Midbrain (tissue), 1 donor: ENCODE data around the gene TUBGCP6.
"Not testable (repeated sequence)": the region's sequence is repeated elsewhere in the genome, so short reads cannot be mapped to it uniquely, and the experiment has no call there.

Experiments
- DNase-seq: peaks from one replicate; lab custom pipeline; 2025; lab: John Stamatoyannopoulos, UW

TUBGCP6 gene

DNA sequence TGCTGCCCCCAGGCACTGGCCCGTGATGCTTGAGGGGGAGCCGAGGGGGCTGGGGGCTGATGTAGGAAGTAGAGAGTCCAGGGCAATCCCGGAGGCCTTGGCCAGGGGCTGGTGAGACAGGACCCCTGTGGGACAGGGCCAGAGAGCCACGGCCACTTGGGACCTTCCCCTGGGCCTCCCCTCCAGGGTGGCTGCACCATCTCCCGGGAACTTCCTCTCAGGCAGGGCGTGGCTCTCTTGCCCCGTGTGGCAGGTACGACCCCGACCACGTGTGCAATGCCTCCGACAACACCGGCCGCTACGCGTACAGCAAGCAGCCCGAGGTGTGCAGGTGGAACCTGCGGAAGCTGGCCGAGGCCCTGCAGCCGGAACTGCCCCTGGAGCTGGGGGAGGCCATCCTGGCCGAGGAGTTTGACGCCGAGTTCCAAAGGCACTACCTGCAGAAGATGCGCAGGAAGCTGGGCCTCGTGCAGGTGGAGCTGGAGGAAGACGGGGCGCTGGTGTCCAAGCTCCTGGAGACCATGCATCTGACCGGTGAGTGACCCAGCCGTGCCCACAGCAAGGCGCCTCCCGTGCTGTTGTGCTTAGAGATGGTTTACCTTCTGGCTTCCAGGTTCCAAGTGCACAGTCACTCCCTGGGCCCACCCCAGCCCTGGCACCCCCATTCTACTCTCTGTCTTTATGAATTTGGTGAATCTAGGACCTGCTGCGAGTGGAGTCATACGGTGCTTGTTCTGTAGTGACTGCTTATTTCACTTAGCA, 34.3 kb downstream of the TUBGCP6 start:
- DNase-seq = no peak

DNA sequence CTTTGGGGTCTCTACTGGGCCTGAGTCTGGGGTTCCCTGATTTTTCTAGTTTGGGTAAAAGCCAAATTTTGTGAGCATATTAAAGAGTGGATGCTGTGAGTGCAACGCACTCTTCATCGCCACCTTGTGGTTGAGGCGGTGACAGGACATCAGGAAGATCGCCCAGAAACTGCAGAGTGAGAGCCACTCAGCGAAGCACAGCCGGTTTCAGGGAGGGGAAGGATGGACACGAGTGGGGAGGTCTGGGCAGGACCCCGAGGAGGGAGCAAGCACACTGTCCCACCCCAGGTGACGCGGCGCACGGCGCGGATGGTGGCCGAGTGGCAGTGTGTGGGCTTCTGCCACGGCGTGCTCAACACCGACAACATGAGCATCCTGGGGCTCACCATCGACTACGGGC, 34.9 kb downstream of the TUBGCP6 start:
- peak; percentile 39 for DNase-seq

DNA sequence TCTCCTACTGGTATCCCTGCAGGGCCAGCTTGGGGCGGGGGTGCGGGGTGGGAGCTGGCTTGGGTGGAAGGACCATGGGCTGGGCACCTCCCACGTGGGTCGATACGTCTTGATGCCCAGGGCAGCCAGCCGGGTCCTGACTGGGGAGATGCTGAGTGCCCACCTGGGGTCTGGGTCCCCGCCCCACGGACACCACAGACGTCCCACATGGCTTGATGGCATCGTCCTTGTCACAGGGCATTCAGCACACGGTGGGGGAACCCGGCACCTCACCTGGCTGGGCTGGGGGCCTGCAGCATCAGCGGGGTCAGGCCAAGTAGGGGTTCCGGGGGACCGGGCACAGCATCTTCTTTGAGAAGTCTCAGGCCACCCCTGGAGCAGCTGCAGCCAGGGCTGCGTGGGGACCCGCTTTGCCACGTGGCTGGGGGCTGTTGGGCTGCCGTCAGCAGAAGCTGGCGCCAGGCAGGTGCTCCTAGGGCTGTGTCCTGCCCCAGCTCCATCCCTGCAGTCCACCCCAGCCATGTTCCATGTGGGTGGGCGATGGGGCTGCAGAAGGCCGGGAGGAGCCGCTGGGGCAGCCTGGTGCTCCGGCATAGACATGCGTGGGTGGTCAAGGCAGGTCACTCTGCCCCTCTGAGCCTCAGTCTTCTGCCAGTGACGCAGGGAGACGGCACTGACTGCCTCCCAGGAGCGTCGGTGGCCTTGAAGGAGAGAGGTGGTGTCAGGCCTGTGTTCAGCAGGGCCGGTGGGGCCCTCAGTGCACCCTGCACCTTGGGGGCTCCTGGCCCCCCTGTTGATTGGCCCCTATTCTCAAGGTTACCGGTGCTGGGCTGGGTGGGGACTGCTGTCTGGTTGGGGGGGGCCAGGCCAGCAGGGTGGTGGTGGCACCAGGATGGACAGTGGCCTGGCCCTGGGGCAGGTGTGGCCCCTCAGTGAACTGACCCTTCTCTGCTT, 35.6 kb downstream of the TUBGCP6 start:
- DNase-seq = no peak

DNA sequence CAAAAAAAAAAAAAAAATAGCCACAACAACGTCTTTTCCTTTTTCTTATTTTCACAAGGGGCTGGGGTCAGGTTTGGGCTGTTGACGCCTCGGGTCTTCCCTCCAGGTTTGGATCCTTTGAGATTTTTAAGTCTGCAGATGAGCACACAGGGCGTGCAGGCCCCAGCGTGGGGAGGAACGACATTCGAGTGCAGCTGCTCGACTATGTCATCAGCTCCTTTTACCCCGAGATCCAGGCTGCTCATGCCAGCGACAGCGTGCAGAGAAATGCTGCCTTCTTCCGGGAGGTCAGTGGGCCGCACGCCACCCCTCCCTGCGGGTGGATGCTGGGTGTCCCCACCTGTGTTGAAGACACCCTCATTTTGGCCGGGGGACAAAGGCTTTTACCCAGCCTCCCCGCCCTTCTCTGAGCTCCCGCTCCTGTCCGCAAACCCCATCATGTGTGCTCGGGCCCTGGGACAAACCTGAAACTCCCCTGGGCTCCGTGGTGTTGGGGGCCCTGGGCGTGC, 36.3 kb downstream of the TUBGCP6 start:
- no peak for DNase-seq

DNA sequence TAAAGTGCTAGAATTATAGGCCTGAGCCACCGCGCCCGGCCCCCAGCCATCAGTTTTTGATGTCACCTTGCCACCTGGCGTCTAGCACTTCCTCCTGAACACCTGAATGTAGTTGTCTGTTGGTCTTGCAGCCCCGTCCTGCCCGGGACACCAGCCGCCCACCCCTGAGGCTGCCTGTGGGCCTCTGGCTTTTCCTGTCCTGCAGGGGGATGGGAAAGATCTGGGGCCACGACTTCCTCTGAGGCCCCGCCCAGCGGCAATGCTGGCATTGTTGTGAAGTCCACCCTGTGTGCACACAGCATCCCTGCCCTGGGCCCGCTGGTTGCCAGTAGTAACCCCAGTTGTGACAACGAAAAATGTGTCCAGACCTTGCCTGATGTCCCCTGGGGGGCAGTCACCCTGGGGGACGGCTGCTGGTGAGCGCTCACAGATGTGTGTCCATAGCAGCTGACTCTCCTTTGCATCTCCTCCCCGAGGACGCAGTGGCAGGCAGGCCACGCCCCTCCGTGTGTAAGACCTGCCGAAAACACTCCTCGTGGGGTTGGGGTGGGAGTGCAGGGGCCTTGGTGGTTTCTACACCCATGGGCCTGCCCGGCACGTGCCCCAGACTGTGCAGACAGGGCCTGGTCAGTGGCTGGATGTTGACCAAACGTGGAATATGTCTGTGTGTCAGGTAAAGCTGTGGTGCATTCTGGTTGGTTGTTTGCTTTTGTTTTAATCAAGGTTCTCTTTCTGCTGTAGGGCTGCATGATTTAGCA, 37.3 kb downstream of the TUBGCP6 start:
- DNase-seq = no peak

DNA sequence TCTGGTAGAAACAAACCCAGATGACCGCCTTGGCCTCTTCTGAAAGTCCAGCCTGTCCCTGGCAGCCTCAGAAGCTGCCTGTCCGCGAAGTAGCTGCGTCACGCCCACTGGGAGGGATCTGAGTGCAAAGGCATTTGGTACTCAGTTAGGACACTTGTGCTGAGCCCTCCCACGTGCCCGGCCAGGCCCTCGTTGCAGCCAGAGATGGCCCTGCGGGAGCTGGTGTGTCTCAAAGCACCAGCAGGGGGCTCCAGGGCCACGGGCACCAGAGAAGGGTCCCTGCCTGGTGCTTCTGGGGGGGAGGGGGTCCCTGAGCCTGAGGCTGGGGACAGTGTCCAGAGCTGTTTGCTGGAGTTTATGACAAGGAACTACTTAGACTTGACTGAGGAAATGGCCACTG, 38.2 kb downstream of the TUBGCP6 start:
- peak; percentile 21 for DNase-seq

DNA sequence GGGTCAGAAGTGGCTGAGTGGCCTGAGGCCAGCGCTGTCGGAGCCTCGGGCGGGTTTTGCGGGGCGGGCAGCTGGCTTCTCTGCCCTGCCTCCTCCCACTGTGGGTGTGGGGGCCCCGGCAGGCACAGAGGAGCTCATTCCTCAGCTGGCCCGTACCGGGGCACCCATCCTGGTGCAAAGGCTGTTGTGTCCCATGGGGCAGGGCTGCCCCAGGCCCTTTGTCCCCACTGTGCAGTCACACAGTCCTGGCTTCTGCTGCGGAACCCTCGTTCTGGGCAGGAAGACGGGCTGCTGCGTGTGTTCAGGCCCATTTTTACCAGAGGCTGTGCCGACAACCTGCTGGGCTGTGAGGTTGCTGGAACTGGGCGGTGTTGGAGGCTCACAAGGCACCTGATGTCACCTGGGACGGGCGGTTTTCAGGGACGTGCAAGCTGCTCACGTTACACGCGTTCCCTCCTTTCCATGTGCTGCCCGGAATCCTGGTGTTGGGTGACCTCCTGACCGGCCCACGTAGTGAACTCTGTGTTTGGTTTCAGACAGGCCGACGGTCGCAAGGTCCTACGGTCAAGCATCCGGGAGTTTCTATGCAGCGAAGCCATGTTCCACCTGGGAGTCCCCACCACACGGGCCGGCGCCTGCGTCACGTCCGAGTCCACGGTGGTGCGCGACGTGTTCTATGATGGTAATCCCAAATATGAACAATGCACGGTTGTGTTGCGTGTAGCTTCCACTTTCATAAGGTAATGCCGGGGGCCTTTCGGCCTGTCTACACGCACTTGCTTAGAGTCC, 38.8 kb downstream of the TUBGCP6 start:
- DNase-seq = no peak

DNA sequence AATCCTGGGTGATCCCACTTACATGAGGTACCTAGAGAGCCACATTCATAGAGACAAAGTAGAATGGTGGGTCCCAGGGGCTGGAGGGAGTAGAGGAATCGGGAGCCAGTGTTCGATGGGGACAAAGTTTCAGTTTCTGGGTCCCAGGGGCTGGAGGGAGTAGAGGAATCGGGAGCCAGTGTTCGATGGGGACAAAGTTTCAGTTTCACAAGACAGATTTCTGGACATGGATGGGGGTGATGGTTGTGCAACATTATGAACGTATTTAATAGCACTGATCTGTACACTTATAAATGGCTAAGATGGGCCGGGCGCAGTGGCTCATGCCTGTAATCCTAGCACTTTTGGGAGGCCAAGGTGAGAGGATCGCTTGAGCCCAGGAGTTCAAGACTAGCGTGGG, 39.8 kb downstream of the TUBGCP6 start:
- DNase-seq = not testable (repeated sequence)

DNA sequence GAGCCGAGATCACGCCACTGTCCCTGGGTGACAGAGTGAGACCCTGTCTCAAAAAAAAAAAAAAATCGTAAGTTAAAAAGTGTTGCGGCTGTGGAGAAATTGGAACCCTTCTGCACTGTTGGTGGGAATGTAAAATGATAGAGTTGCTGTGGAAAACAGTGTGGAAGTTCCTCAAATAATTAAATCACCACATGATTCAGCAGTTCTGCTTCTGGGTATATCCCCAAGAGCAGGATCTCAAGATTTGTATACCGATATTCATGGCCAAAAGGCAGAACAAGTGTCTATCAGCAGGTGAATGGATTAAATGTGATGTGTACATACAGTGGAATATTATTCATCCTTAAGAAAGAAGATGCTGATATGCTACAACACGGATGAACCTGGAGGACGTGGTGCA, 40.3 kb downstream of the TUBGCP6 start:
- DNase-seq = no peak

DNA sequence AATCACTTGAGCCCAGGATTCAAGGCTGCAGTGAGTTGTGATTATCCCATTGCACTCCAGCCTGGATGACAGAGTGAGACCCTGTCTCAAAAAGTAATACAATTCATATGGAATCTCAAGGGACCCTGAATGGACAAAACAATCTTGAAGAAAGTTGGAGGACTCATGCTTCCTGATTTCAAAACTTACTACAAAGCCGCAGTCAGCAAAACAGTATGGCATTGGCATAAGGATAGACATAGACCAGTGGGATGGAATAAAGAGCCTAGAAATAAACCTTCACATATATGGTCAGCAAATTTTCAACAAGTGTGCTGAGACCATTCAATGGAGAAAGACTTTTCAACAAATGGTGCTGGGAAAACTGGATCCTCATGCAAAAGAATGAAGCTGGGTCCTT, 41.5 kb downstream of the TUBGCP6 start:
- no peak for DNase-seq

DNA sequence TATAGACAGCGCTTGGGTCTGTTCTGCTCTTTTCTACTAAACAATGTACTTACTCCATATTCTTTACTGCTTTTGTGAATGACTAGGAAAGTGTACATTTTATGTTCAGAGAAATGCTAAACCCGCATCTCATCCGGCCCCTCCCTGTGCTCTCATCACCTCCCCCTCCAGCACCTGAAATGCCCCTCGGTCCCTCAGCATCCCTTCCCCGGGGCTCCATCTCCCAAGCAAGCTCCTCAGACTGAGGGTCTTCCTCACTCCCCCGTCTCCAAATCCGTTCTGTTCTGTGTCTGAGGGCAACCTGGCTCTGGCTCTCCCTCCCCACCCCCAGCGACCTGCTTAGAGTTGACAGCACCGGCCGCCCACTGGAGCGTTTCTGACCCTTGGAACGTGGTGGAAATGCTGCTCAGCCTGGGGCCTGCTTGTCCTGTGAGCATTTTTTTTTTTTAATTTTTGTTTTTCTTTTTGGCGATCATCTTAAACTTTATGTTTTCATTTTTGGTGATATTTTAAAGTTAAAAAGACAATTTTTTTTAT, 42.6 kb downstream of the TUBGCP6 start:
- no peak for DNase-seq

DNA sequence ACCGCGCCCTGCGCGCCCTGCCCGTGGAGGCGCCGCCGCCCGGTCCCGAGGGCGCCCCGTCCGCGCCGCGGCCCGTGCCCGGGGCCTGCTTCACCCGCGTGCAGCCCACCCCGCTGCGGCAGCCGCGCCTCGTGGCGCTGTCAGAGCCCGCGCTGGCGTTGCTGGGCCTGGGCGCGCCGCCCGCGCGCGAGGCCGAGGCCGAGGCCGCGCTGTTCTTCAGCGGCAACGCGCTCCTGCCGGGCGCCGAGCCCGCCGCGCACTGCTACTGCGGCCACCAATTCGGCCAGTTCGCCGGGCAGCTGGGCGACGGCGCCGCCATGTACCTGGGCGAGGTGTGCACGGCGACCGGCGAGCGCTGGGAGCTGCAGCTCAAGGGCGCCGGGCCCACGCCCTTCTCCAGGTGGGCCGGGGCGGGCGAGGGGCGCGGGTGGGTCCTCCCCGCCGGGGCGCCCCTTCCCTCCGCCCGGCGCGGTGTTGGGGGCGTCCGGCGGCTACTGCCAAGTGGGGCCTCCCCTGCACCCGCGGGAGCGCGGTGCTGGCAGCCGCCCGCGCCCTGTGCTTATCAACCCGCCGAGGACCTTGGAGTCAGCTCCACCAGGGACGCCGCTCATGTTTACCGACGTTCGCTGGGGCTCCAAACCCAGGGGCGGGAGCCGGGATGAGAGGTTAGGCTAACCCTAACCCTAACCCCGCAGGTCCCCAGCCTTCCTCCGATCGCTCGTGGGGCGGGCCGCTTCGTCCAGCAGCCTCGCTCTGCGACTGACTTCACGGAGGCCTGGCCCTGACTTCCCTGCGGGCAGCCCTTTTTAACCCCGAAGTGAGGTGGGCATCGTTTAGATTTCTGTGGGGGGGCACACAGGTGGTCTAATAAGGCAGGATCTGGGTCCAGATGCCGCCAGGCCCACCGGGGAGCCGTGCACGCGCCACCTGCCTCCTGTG, 43.4 kb downstream of the TUBGCP6 start:
- DNase-seq = peak; percentile 23

DNA sequence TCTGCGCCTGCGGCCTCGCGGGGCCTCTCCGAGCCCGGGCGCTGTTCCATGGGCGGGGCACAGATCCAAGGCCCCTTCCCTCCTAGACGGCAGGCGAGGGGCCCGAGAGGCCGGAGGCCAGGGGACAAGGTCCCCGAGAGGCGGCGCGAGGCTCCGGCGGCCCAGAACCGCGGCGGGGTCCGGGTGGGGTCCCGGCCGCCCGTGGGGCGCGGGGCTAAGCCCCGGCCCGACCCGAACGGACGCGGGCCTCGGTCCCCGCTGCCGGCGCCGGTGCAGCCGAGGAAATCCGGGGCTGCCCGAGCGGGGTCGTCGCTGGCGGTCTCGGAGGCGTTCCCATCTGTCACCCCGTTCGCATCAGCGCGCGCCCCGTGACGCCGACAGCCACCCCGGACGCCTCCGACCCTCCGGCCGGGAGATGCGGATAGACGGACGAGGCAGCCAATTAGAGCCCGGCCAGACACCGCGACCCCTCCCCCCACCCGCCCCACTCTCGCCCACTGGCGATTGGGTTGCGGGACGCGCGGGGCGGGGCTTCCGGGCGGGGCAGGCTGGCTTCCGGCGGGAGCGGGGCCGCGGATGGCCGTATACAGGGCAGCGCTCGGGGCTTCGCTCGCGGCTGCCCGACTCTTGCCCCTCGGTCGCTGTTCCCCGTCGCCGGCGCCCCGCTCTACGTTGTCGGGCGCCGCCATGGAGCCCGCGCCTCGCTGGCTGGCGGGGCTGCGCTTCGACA, 44.2 kb downstream of the TUBGCP6 start, which contains the start of gene SELENOO:
TSS of gene SELENOO (plus strand) at position 551 of the 730 bp plus-strand sequence. CDS start at position 577, 26 bp downstream.
- peak; percentile 89 for DNase-seq

DNA sequence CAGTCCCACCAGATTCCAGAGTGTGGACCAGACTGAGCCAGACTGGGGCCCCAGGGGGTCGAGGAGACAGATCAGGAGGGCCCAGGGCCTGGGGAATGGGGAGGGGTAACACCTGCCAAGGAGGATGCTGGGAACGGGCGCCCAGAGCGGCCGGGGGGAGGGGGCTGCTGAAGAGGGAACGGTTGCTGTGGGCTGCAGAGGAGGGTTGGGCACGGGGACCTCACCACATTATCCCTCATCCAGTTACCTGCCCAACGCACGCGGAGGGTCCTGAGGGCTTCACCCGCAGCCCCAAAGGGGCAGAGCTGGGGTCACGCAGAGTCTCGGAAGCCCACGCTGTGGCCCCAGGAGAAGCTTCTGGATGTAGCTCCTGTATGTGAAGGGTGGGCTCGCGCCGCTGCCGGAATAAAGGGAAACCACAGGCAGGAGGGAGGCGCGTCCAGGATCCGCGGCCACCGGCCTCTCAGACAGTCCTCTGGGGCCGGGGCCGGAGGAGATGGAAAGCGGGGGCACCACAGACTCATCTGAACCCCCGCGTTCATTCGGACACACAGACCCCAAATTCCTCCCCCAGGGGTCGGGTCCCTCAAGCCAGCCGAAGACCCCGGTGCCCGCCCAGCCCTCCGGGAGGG, 44.9 kb downstream of the TUBGCP6 start:
- no peak for DNase-seq

DNA sequence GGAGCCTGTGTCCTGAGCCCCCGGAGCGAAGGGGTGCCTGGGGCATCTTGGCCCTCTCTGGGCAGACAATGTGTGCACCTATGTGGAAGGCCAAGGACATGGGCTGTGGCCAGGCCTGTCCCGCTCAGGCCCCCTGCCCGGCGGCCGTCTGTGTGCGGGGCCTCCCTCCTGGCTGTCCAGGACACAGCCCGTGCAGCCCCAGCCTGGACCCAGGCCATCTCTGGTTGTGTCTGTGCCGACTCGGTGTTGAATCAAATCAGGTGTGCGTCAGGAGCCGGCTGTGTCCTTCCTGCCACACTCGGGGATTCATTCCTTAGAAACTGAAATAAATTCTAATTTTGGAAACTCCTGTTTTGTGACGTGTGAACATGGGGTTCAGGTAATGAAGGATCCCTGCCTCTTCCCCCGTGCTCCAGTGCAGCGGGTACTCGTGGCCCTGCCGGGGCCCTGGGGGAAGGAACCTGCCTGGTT, 45.5 kb downstream of the TUBGCP6 start:
- no peak for DNase-seq

DNA sequence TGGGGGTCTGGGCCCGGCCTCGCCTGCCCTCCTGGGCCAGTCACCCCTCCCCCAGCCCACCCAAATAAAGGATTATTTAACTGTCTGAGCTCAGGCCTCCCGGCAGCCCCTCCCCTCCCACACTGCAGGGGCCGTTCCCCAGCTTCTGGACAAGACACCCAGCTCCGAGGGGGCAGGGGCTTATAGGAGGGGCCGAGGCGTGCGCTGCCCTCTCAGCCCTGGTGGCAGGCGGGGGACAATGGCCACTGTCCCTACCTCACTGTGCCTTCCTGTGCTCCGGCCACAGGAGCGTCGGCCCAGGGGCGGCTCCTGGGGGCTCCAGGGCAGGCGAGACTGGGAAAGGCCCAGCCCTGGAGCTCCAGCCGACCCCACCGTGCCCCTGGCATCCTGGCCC, 46.2 kb downstream of the TUBGCP6 start:
- DNase-seq = no peak

DNA sequence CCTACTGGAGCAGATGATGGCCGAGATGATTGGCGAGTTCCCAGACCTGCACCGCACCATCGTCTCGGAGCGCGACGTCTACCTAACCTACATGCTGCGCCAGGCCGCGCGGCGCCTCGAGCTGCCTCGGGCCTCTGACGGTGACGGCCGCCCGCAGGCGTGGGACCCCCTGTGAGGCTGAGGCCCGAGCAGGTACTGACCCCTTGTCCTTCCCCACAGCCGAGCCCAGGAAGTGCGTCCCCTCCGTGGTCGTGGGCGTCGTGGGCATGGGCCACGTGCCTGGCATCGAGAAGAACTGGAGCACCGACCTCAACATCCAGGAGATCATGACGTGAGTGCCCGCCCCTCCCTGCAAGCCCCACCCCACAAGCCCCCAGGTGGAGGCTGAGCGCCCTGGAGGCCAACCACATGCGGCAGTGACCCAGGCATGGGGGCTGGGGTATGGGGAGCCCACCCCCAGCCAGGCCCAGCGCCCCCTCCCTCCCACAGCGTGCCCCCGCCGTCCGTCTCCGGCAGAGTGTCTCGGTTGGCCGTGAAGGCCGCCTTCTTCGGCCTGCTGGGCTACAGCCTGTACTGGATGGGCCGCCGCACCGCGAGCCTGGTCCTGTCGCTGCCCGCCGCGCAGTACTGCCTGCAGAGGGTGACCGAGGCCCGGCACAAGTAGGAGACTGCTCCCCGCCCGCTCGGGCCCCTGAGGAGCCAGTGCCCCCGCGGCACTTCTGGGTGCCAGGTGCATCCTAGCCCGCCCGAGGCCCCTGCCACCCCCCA, 46.8 kb downstream of the TUBGCP6 start:
- DNase-seq = no peak
